Measurements from ENCODE around the gene FCHSD2.

FCHSD2 gene

DNA sequence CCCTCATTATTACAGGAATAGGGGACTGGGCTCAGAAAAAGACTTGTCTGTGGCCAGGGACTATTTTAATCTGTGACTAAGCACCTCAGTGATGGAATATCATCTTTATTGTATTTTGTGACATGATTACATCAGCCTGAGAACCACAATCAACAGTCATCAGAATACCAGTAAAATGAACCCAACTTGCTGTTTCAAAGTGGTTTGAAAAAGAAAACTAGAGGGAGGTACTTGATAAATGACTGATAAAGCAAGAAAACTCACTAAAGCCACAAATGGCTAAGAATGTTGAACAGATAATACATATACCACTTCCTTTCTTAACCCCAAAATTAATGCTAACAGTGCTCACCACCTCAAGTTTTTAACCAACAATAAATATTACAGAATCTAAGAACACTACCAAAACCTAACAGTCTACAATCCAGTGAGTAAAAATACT, 172.2 kb downstream of the FCHSD2 start:
- no peak for DNase-seq (ENCODE audit: low spot score)

- no peak for DNase-seq (ENCODE audit: low spot score)
Observed at GRCh38 chr11:72968390-72968789, 173.7 kb downstream of the FCHSD2 start.

DNA sequence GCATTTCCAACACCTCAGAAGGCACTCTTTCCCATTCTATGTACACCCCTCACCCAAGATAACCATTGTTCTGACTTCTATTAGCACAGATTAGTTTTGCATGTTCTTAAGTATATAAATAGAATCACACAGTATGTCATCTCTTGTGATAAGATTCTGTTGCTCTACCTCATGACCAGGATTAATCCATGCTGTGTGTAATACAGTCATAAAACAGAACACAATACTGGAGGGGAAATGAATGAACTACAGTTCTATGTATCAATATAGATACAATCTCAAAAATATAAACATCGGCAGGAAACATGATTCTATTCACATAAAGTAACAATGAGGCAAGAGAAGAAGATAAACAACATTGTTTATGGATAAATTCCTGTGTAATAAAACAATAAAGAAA, 176.4 kb downstream of the FCHSD2 start:
- no peak for DNase-seq (ENCODE audit: low spot score)

DNA sequence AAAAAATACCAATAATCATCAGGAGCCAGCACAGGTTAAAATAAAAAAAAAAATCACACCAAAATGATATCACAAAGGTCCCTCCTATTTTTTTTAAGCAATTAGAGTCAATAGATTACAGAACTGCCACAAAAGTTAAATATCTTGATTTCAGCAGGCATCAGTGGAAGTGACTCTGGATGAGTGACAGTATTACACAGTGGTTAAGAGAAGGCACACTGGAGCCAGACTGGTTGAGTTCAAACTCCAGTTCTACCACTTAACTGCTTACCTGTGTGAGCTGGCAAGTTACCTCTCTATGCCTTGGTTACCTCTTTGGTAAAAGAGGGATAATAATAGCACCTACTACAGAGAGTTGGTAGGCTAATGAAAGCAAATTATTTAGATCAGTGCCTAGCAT, 179.4 kb downstream of the FCHSD2 start:
- DNase-seq (ENCODE audit: low spot score), result no peak

DNA sequence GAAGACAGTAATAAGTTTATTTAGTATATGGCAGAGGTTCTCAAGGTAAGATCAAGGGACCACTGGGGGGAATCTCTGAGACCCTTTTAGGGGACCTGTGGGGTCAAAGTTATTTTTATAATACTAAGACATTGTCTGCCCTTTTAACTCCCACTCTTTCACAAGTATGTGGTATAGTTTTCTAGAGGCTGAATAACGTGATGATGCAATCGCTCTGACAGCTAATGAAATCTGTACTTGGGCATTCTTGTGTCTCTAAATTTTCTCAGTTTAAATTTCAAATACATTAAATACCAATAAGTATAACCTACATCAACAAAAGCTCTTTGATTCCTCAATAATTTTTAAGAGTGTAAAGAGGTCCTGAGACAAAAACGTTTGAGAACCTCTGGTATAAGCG, 180.0 kb downstream of the FCHSD2 start:
- no peak for DNase-seq (ENCODE audit: low spot score)

- DNase-seq (ENCODE audit: low spot score), result no peak
Observed at GRCh38 chr11:72959998-72960731, 182.0 kb downstream of the FCHSD2 start.

GRCh38 chr11:72958791-72959190, 183.3 kb downstream of the FCHSD2 start:
- no peak for DNase-seq (ENCODE audit: low spot score)

- DNase-seq (ENCODE audit: low spot score), result no peak
Observed at GRCh38 chr11:72955466-72955865, 186.7 kb downstream of the FCHSD2 start.

DNA sequence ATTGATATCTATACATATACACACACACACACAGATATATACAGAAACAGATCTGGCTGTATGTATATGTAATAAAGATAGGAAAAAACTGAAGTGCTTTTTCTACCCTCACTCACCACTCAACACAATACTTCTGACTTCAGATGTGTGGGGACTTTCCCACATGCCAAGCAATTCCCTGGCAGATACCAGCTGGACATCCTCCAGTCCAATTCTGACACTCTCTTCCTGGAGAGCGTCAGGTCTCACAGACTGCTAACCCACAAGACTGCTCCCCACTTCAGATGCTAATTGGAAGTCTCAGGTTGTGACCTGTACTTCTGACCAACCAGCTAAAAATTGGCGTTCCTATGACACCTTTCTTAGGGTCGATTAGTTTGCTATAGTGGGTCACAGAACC, 187.3 kb downstream of the FCHSD2 start:
- no peak for DNase-seq (ENCODE audit: low spot score)

DNA sequence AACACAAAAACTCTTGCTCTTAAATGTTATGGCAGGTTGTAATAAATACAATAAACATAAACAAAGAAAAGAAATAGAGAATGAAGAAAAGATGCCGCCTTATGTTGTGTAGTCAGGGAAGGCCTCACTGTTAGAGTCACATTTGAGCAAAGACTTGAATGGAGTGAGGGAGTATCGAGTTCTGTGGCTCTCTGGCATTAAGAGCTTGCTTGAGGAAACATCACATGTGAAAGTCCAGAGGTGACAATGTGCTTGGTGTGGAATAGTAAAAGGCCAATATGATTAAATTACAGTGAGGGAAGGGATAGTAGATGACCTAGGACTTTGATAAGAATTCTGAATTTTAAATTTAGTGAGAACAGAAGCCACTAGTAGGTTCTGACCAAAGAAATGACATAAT, 188.5 kb downstream of the FCHSD2 start:
- DNase-seq (ENCODE audit: low spot score), result no peak

DNA sequence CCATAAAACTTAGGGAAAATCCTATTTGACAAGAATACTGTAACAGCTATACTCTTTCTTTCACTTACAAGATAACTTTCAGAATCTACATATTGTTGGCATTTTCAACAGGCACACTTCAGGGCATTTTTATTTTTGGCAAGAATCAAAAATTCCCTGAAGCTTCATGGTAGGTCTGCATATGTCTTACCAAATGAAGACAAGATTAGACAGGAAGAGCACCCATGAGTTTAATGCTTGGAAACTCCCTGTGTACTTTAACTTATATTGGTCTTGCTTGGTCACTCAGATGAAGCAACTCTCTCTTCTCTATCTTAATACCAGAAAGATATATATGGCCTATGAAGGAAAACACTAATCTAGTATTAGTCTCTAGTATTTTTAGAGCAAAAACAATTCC, 190.2 kb downstream of the FCHSD2 start:
- DNase-seq (ENCODE audit: low spot score), result no peak

DNA sequence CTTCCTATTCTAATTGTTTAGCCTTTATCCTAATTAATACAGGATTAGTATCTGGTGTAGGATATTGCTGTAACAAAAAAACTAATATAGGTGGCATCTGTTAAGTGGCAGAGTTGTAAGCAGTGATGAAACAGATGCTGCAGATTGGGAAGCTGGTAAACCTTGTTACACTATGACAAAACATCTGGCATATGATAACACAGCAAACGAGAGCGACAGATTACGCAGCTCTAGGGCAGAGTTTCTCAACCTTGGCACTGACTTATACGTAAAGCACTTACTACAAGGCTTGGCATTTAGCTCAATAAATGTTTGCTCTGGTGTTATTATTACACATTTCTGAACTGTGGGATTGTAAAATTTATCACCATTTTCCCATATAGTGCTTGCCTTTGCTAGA, 190.9 kb downstream of the FCHSD2 start:
- no peak for DNase-seq (ENCODE audit: low spot score)

- no peak for DNase-seq (ENCODE audit: low spot score)
Observed at GRCh38 chr11:72950685-72951084, 191.4 kb downstream of the FCHSD2 start.

DNA sequence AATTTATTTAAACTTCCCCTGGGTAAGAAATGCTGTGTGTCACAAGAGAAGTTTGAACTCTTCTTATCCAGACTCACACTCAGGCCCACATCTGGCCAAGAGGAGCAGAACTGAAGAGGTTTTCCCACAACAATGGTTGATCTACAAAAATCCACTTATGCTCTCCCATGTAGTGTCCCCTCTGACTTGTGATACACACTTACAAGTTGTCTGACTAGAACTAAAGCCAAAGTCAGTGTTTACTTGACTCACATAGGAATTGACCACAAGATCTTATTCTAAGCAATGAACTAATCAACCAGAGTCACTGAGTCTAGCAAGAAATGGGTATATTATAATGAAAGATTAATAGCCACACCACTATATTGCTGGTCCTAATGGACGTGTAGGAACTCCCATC, 194.9 kb downstream of the FCHSD2 start:
- no peak for DNase-seq (ENCODE audit: low spot score)

DNA sequence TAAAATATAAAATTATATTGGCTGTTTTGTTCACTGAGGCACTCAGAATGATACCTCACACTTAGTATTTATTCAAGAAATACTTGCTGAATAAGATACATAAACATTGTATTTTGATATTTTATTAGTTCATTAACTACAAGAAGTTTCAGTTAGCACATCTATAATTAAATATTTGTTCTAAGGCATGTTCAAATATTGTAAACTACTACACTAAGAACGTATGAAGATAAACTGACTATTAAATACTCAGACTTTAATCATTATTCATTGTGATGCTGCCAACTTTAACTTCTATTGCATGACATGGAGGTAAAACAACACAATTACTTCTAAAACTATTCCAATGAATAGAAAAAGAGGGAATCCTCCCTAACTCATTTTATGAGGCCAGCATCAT, 198.5 kb downstream of the FCHSD2 start:
- DNase-seq (ENCODE audit: low spot score), result no peak

GRCh38 chr11:72940417-72940816, 201.7 kb downstream of the FCHSD2 start:
- DNase-seq (ENCODE audit: low spot score), result no peak

- DNase-seq (ENCODE audit: low spot score), result no peak
Observed at GRCh38 chr11:72939031-72939430, 203.1 kb downstream of the FCHSD2 start.

- no peak for DNase-seq (ENCODE audit: low spot score)
Observed at GRCh38 chr11:72937439-72937838, 204.7 kb downstream of the FCHSD2 start.

GRCh38 chr11:72935700-72936099, 206.4 kb downstream of the FCHSD2 start:
- DNase-seq (ENCODE audit: low spot score), result no peak

DNA sequence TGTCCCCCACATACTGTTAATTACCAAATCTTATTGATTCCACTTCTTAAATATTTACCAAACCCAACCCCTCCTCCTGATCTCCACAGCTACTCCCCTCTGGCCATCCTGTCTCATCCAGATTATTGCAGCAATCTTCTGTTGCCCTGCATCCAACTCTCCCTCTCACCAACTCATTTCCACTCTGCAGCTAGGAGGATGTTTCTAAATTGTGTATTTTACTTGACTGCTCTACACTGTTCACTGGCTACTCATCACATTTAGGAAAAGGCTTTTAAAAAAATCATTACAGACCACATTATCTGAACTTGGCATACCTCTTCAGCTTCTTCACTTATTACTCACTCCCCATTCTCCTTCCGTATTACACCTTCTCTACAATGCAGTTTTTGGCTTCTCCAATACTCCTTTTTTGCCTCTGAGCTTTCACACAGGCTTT, 210.0 kb downstream of the FCHSD2 start:
- DNase-seq (ENCODE audit: low spot score), result no peak

DNA sequence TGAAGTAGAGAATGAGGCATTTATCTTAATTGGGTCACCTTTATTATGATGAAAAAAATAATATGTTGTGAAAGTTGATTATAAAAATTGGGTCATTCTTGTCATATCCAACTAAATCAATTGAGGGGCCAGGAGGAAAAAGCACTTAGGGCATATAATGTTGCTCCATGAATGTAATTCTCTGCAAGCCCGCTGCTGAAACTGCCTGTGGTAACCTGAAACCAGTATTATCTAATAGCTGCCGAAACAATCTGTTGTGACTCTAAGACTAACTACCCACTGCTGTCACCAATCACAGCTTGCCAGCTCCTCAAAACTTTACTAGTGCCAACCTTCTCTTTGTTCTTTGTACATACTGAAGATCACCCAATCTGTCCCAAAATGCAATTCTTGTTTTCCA, 212.1 kb downstream of the FCHSD2 start:
- no peak for DNase-seq (ENCODE audit: low spot score)

- DNase-seq (ENCODE audit: low spot score), result no peak
Observed at GRCh38 chr11:72929256-72929655, 212.9 kb downstream of the FCHSD2 start.

- DNase-seq (ENCODE audit: low spot score), result no peak
Observed at GRCh38 chr11:72927380-72927779, 214.7 kb downstream of the FCHSD2 start.

DNA sequence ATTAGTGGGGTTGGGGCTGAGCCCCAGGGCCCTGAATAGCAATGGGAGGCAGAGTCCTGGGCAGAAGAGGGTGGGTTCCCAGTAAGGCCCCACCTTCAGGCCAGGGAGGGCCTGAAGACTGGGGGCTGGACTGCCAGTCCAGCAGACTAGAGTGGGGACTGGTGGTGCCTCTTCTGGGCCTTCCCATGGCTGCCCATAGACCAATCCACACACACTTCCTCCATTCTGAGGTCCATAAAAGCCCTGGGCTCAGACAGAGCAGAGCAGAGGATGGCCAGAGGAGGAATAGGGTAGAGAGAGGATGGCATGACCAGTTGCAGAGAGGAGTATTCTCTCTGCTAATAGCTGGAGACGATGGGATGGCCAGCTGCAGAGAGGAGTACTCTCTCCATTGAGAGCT, 216.0 kb downstream of the FCHSD2 start:
- DNase-seq (ENCODE audit: low spot score), result no peak
